ENCODE data around the gene SLC49A4. TPM values are rescaled to one million over a fixed set of nuclear protein-coding genes. Genes with fewer than 3 reads are reported as not detected.

The SLC49A4 gene
- polyA plus RNA-seq, 1 experiment = 16.4 TPM

- no peak for DNase-seq (ENCODE audit: low read depth, low spot score)
- CTCF ChIA-PET = interaction anchor here (2.2 kb wide), 1 partner anchor 13 kb away, joined by 6 read pairs; no protein-coding TSS in a partner anchor
- no peak overlapping the region for H3K4me3 ChIP-seq (ENCODE audit: low read depth, low read length)
- H3K9me3 ChIP-seq (ENCODE audit: control insufficient read depth, insufficient read depth, low read length) = no peaks in the 10 kb centered on the region
- POLR2A ChIA-PET = no interaction called here
- no peak for TF ChIP-seq CTCF (IDR thresholded peaks at IDR 0.05; ENCODE audit: low read depth, low read length)
- no peak overlapping the region for H3K27ac ChIP-seq (ENCODE audit: low read depth, low read length)
- H3K27me3 ChIP-seq (ENCODE audit: control insufficient read depth, insufficient read depth, low read length) = peaks cover 38% of the 10 kb centered on the region
These were observed 134.6 kb downstream of the SLC49A4 start for GRCh38 chr3:122929188-122930062.

- no peak overlapping the region for H3K4me3 ChIP-seq (ENCODE audit: low read depth, low read length)
- H3K9me3 ChIP-seq (ENCODE audit: control insufficient read depth, insufficient read depth, low read length) = no peaks in the 10 kb centered on the region
- ChIA-PET CTCF (interaction anchor here (2.2 kb wide), 1 partner anchor 12 kb away, joined by 6 read pairs; no protein-coding TSS in a partner anchor), POLR2A (no interaction called here)
- no peak overlapping the region for H3K27ac ChIP-seq (ENCODE audit: low read depth, low read length)
- TF ChIP-seq CTCF (IDR thresholded peaks at IDR 0.05; ENCODE audit: low read depth, low read length) = no peak
- H3K27me3 ChIP-seq (ENCODE audit: control insufficient read depth, insufficient read depth, low read length) = peaks cover 35% of the 10 kb centered on the region
- DNase-seq (ENCODE audit: low read depth, low spot score) = no peak
These were observed 135.5 kb downstream of the SLC49A4 start for GRCh38 chr3:122930063-122930997.

Other genes with a start within 250 kb of the SLC49A4 start
- 18.9 and 24.4 TPM in 2 replicates for gene PARP9, start 230.8 kb upstream of the SLC49A4 start, polyA plus RNA-seq (2011; rRNA removed)
- gene DTX3L, start 230.7 kb upstream of the SLC49A4 start, polyA plus RNA-seq (2011; rRNA removed) = 7.0 and 8.3 TPM in 2 replicates
- gene PARP15, start 217.4 kb upstream of the SLC49A4 start, polyA plus RNA-seq (2011; rRNA removed) = 0.09 and 0.22 TPM in 2 replicates
- gene PARP14, start 114.2 kb upstream of the SLC49A4 start, polyA plus RNA-seq (2011; rRNA removed) = 23.5 and 29.3 TPM in 2 replicates
- gene HSPBAP1, start 1.2 kb upstream of the SLC49A4 start, polyA plus RNA-seq (2011; rRNA removed) = 6.3 and 8.3 TPM in 2 replicates
- gene SEMA5B, start 232.7 kb downstream of the SLC49A4 start, polyA plus RNA-seq (2011; rRNA removed) = not detected in 2 replicates

Data from AG04450 (cell line).